Vagina (tissue), 2 donors: ENCODE results near the gene C17orf113.

Source experiments
- CTCF ChIP-seq, 3 experiments: fragments of 450-650 bp in 2 of 3; fragments of 200-600 bp in 1 of 3; sonication (generic) in 1 of 3; IDR thresholded peaks; one replicate each; pipeline ENCODE4 v1.5.1; 2017 to 2019; ENCODE audit warnings: antibody characterized with exemption in 3 of 3, mild to moderate bottlenecking in 2 of 3, moderate library complexity in 2 of 3
- POLR2A ChIP-seq, 2 donors: fragments of 450-650 bp; IDR thresholded peaks; one replicate each; pipeline ENCODE4 v1.6.1; 2017; ENCODE audit warnings: antibody characterized with exemption in 2 of 2, mild to moderate bottlenecking in 2 of 2, moderate library complexity in 2 of 2
- POLR2AphosphoS5 ChIP-seq, 2 donors: sonication (generic); formaldehyde crosslinking; IDR thresholded peaks; one replicate each; pipeline ENCODE4 v1.9.0; 2017; ENCODE audit warnings: antibody characterized with exemption in 2 of 2, mild to moderate bottlenecking in 2 of 2, low read depth in 1 of 2; ENCODE audit not compliant: insufficient read depth in 1 of 2

GRCh38 chr17:42076797-42077559, 26.6 kb upstream of the C17orf113 start:
- TF ChIP-seq CTCF (IDR thresholded peaks at IDR 0.05), result no peak
- no peak for TF ChIP-seq POLR2AphosphoS5 (IDR thresholded peaks at IDR 0.05; ENCODE audit: insufficient read depth in 1 of 2, low read depth in 1 of 2)
- no peak for TF ChIP-seq POLR2A (IDR thresholded peaks at IDR 0.05)
